BJ (cell line): ENCODE results near the gene TRAPPC4. TPM values are rescaled to one million over a fixed set of nuclear protein-coding genes. Genes with fewer than 3 reads are reported as not detected.

Source experiments
- CTCF ChIA-PET: fragments of 350-600 bp; formaldehyde crosslinking; extraction: SDS; loops from one replicate; lab custom pipeline; 2021; ENCODE audit warnings: antibody characterized with exemption, inconsistent platforms; lab: Yijun Ruan, JAX
- POLR2A ChIA-PET: fragments of 300-600 bp; sonication (Branson Sonifier 250); formaldehyde crosslinking; extraction: SDS; loops from one replicate; lab custom pipeline; 2021; ENCODE audit warnings: antibody characterized with exemption; lab: Charles Lee
- DNase-seq: peaks from one replicate; pipeline ENCODE4 v3.0.0-alpha.2; 2011; ENCODE audit warnings: low read depth
- H3K27me3 ChIP-seq: 2 replicates; pipeline ENCODE4 v1.6.0; 2011; ENCODE audit warnings: low read length; ENCODE audit not compliant: control insufficient read depth, insufficient read depth
- H3K36me3 ChIP-seq: 2 replicates; pipeline ENCODE4 v1.5.1; 2011; ENCODE audit warnings: low read length; ENCODE audit not compliant: control insufficient read depth, insufficient read depth
- H3K4me3 ChIP-seq: 2 replicates; pipeline ENCODE4 v1.5.1; 2011; ENCODE audit warnings: low read depth, mild to moderate bottlenecking, control low read depth, low read length
- CTCF ChIP-seq: IDR thresholded peaks from 2 replicates; pipeline ENCODE4 v1.5.1; 2011; ENCODE audit warnings: low read depth, mild to moderate bottlenecking, control low read depth, inconsistent platforms, low read length, moderate library complexity; ENCODE audit not compliant: insufficient read depth
- polyA plus RNA-seq: library from polyadenylated mRNA; depleted of rRNA; stranded (reverse); fragments of >200 nt; gene quantifications from 2 replicates; pipeline ENCODE4 v1.2.3, GENCODE V29; 2011; rRNA removed
- small RNA-seq: library from RNA; depleted of rRNA; stranded (forward); fragments of <200 nt; gene quantifications from one replicate; pipeline ENCODE3, GENCODE V24; 2012; ENCODE audit warnings: low replicate concordance, low read depth; ENCODE audit not compliant: insufficient read length

Gene TRAPPC4
- polyA plus RNA-seq, 1 experiment = 167 TPM

GRCh38 chr11:119062779-119063178 is 44.2 kb downstream of the TRAPPC4 start:
- DNase-seq = no peak
- no peaks in the 10 kb centered on the region for H3K27me3 ChIP-seq
- POLR2A ChIA-PET = no interaction called here
- CTCF ChIA-PET = interaction anchor here (1.4 kb wide), 1 partner anchor 29 kb away, joined by 4 read pairs; no protein-coding TSS in a partner anchor
- no peak overlapping the region for H3K4me3 ChIP-seq
- TF ChIP-seq CTCF = no peak
- H3K36me3 ChIP-seq = no peaks in the 10 kb centered on the region; the same call in 1 of the 2 replicates

GRCh38 chr11:119065369-119065768 is 46.8 kb downstream of the TRAPPC4 start:
- TF ChIP-seq CTCF = peak; percentile 55
- Histone ChIP-seq H3K27me3 (no peaks in the 10 kb centered on the region), H3K4me3 (no peak overlapping the region), H3K36me3 (peaks cover 4% of the 10 kb centered on the region)
- ChIA-PET CTCF (interaction anchor here (0.6 to 1.9 kb wide), 7 partner anchors 18 to 273 kb away, joined by 3 to 7 read pairs (median 3); partner anchors contain the start of gene HMBS), POLR2A (no interaction called here)
- no peak for DNase-seq

GRCh38 chr11:119067371-119068222 is 49.0 kb downstream of the TRAPPC4 start, which contains the start of gene VPS11:
VPS11 (plus strand) TSS chr11:119067818; CDS start chr11:119067824, 6 bp downstream.
- ChIA-PET CTCF (interaction anchor here (0.5 to 2.3 kb wide), 6 partner anchors 12 to 254 kb away, joined by 3 to 6 read pairs (median 3); a partner anchor contains a TSS), POLR2A (interaction anchor here (0.9 to 1.2 kb wide), 2 partner anchors 17 to 28 kb away, joined by 3 to 26 read pairs; partner anchors contain the start of gene HMBS)
- Histone ChIP-seq H3K27me3 (no peaks in the 10 kb centered on the region), H3K36me3 (peaks cover 10% of the 10 kb centered on the region), H3K4me3 (peak within 1 kb of the TSS; percentile 83)
- DNase-seq = peak; percentile 79
- TF ChIP-seq CTCF = no peak

Small RNA genes lying within 50 kb of the gene (small RNA-seq; reads per million reads assigned to genes)
- not detected for gene AP003392.2
- gene RF00017 = not detected
- not detected for gene RF00019

Other genes with a start within 250 kb of the TRAPPC4 start
- 23.7 and 49.8 TPM in 2 replicates for gene DDX6, start 227.6 kb upstream of the TRAPPC4 start, polyA plus RNA-seq
- gene CXCR5, start 134.9 kb upstream of the TRAPPC4 start, polyA plus RNA-seq = not detected in 2 replicates
- gene BCL9L, start 92.8 kb upstream of the TRAPPC4 start, polyA plus RNA-seq = 8.6 and 15.0 TPM in 2 replicates
- gene UPK2, start 62.5 kb upstream of the TRAPPC4 start, polyA plus RNA-seq = 0.18 and 0.20 TPM in 2 replicates
- not detected in 2 replicates for gene FOXR1, start 47.0 kb upstream of the TRAPPC4 start, polyA plus RNA-seq
- gene CENATAC, start 20.6 kb upstream of the TRAPPC4 start, polyA plus RNA-seq = 10.5 and 12.0 TPM in 2 replicates
- 351 and 799 TPM in 2 replicates for gene RPS25, start 423 bp upstream of the TRAPPC4 start, polyA plus RNA-seq
- 14.1 and 21.4 TPM in 2 replicates for gene SLC37A4, start 12.1 kb downstream of the TRAPPC4 start, polyA plus RNA-seq
- gene HYOU1, start 38.4 kb downstream of the TRAPPC4 start, polyA plus RNA-seq = 115 and 123 TPM in 2 replicates
- gene VPS11, start 49.1 kb downstream of the TRAPPC4 start, polyA plus RNA-seq = 11.4 and 15.9 TPM in 2 replicates
- gene HMBS, start 66.1 kb downstream of the TRAPPC4 start, polyA plus RNA-seq = 38.4 and 54.9 TPM in 2 replicates
- gene DPAGT1, start 83.1 kb downstream of the TRAPPC4 start, polyA plus RNA-seq = 67.4 and 75.6 TPM in 2 replicates
- gene C2CD2L, start 88.6 kb downstream of the TRAPPC4 start, polyA plus RNA-seq = 2.8 and 5.7 TPM in 2 replicates
- gene HINFP, start 102.8 kb downstream of the TRAPPC4 start, polyA plus RNA-seq = 17.6 and 27.3 TPM in 2 replicates
- 0.06 and 0.17 TPM in 2 replicates for gene ABCG4, start 130.3 kb downstream of the TRAPPC4 start, polyA plus RNA-seq
- 12.0 and 19.4 TPM in 2 replicates for gene NLRX1, start 150.0 kb downstream of the TRAPPC4 start, polyA plus RNA-seq
- not detected in 2 replicates for gene NHERF4, start 166.7 kb downstream of the TRAPPC4 start, polyA plus RNA-seq
- 9.3 and 11.4 TPM in 2 replicates for gene CBL, start 187.6 kb downstream of the TRAPPC4 start, polyA plus RNA-seq